GM19397 (cell line): ENCODE data around the gene PARP9.
"Not testable (repeated sequence)": the region's sequence is repeated elsewhere in the genome, so short reads cannot be mapped to it uniquely, and the experiment has no call there.

Source experiments
- ATAC-seq: cut with Tn5 transposase; IDR thresholded peaks from one replicate; pipeline ENCODE4 v1.9.1; 2021; ENCODE audit warnings: mild to moderate bottlenecking, moderate library complexity; ENCODE audit not compliant: unreplicated experiment

The PARP9 gene

DNA sequence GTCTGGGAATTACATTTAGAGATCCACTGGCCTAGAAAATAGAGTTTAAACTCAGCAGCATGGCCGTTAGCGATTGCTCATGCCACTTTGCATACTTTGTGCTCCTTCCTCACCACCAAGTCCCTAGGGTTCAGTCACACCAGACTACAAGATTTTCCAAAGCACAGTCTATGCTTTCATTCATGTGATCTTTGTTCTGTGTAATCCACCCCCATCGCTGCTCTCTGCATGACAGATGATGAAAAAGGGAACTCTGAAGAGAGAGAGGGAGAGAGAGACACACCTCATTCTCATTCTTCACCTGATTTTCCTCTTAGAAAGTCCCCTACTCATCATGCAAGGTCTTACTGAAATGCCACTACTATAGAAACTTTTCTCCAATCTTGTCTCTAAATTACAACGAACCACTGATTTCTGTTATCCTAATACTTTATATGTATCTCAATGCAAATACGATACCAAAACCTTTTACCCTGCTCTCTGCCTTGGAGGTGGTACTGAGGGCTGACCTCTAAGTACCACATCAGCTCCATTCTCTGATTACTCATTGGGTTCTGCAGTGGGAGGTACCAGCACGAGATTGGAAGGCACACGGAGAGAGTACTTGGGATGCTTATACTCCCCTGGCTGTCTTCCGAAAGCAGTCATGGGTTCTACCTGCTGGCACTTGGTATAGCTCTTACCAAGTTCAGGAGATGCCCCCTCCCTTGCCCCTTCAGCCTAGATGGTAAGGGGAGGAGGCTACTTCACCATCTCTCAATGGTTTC, 12.3 kb upstream of the PARP9 start:
- peak; percentile 85 for ATAC-seq

DNA sequence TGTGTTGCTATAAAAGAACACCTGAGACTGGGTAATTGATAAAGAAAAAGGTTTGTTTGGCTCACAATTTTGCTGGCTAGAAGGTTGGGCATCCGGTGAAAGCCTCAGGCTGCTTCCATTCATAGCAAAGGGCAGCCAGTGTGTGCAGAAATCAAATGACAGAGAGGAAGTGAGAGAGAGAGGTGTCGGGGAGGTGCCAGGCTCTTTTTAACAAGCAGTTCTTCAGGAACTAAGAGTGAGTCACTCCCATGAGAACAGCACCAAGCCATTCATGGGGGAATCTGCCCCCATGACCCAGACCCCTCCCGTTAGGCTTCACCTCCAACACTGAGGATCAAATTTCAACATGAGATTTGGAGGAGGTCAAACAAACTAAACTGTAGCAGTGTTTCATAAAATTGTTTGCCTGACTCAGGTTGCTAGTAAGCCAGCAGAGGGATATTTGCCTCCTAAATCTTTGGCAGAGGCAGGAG, 8.9 kb upstream of the PARP9 start:
- ATAC-seq, result no peak

DNA sequence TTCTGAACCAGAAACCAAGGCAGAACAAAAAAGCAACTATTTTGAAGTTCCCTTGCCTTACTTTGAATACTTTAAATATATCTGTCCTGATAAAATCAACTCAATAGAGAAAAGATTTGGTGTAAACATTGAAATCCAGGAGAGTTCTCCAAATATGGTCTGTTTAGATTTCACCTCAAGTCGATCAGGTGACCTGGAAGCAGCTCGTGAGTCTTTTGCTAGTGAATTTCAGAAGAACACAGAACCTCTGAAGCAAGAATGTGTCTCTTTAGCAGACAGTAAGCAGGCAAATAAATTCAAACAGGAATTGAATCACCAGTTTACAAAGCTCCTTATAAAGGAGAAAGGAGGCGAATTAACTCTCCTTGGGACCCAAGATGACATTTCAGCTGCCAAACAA, 4.7 kb upstream of the PARP9 start:
- ATAC-seq, result no peak

DNA sequence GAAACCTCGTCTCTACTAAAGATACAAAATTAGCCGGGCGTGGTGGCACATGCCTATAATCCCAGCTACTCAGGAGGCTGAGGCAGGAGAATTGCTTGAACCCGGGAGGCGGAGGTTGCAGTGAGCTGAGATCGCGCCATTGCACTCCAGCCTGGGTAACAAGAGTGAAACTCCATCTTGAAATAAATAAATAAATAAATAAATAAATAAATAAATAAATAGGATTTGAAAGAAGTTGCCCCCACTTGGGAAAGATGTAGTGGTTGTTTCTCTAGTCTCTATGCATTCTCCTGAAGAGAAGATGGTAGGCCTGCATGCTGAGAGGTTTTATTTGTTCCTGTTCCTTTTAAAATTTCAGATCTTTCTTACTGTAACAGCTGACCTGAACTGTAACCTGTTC, 4.0 kb upstream of the PARP9 start:
- not testable (repeated sequence) for ATAC-seq

DNA sequence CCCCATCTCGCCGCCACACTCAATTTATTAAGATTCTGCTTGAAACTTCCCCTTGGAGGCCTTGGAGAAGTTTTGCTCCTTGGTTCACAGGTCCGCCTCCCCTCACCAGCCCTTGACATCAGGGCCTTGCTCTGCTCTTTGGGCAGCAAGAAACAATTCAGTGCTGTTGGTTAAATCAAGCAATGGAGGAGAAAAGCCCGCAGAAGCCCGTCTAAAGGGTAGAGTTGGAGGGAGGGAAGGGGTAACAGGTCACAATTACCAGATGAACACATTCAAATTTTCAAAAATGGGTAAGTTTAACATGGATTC, 429 bp downstream of the PARP9 start:
- ATAC-seq, result peak; percentile 20

DNA sequence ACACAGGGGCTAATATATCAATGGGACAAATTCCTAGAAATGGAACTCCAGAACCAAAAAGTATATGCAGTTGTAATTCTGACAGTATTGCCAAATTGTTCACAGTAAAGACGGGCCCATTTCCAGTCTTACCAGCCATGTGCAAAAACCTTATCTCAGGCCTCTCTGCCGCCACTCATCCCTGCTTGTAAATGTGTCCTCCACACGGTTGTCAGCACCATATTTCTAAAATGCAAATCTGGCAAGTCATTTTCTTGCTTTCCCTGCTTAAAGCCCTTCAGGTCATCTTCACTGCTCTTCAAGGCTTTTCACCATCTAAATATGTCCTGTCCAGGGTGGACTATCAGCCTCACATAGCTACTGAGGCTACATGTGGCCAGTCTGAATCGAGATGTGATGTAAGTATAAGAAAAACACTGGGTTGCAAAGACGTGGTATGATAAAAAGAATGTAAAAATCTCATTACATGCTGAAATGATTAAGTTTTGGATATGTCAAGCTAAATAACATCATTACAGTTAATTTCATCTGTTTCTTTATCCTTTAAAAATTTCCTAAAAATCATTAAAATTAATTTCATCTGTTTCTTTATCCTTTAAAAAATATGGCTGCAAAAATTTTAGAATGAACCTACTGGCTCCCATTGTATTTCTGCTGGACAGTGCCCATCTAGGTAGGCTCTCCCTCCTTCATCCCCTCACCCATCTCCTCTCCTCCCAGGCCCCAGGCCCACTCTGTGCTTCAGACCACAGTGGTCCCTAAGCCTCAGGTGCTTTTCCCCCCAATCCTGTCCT, 980 bp downstream of the PARP9 start:
- no peak for ATAC-seq

DNA sequence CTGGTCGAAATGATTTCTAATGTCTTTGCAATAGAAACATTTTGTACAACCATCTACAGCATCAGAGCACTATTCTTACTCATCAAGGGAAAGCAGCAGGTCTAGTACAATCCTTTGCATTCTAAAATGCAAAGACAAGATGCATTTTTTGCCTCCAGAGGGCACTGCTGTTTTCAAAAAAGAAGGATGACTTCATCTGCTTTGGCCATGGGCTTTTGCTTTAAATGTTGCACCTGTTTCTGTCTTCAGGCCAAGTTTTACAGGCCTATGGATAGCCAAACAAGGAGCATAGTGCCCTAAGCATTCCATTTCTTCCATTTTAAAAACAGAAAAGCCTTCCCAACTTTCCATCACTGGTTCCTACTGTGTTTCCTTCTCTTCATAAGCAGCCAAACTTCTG, 3.4 kb downstream of the PARP9 start:
- no peak for ATAC-seq

DNA sequence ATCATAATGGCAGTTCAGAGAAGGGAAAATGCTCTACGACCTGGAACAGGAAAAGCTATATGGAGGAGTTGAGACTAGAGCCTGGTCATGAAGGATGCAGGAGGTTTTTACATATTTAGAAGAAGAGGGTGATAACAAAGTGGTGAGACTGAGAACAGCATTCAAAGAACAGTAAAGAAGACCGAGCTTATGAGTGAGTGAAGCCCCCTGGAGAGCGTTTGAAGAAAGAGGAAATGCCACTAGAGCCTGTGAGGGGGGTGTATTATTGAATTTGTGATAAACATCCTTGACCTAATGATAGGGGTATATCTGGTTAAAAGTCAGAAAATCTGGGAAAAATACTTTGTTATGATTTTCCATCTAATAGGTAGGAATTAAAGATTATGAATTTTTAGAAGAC, 4.2 kb downstream of the PARP9 start:
- ATAC-seq, result no peak

DNA sequence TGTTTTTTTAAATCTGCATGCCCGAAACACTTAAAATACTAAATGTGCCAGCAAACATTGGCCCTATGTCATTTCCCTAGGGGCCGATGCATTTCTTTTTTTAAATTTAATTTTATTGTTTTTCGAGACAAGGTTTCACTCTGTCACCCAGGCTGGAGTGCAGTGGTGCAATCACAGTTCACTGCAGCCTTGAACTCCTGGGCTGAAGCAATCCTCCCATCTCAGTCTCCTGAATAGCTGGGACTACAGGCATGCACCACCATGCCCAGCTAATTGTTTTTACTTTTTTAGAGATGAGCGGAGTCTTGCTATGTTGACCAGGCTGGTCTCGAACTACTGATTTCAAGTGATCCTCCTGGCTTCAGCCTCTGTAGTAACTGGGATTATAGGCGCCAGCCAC, 5.5 kb downstream of the PARP9 start:
- ATAC-seq, result no peak

GRCh38 chr3:122557356-122557755, 6.7 kb downstream of the PARP9 start:
- no peak for ATAC-seq

DNA sequence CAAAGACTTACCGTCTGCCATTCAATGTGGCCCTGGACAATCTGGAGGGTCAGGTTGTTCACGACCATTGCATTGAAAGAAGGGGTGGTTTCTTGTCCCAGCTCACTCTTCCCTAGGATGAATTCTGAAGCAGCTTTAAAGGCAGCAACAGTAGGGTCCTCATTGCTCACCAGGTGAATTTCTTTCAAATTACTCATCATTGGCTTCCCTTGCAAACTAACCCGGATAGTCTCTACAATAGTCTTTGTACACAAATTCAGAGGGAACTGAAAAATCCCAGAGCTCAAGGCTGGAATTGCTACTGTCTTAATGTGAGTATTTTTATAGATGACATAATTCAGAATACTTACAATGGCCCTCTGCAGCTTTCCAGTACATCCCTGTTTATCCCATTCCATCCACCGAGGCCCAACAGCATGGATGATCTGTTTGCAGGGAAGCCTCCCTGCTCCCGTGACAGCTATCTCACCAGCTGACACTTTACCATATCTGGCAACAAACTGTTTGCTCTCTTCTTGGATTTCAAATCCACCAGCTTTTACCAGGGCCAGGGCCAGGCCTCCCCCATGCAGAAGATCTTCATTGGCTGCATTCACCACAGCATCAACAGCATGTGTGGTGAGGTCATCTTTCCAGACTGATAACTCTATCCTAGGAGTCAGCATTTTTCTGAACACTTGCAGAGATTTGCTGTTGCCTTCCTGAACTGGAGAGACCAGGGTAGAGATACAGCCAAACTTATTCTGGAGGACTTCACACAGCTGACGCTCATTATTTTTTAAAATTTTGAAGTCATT, 8.6 kb downstream of the PARP9 start:
- no peak for ATAC-seq

DNA sequence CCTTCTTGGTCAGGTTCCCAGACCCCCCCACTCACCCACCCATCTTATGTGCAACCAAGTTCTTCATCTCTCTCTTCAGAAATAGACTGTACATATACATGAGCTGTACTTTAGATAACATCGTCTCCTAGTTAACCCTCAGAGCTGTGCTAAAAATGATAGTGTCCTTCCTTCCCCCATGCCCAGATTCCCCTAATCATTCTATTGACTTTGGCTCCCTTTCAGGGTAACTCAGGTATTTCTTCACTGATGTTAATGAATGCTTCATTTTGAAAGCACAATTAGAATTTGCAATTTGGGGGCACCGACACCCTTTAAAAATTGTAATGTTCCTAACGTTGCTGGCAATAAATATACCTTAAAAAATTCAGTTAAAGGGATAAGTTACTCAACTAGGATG, 10.9 kb downstream of the PARP9 start:
- ATAC-seq, result no peak

GRCh38 chr3:122548619-122549018, 15.5 kb downstream of the PARP9 start:
- no peak for ATAC-seq

GRCh38 chr3:122548076-122548475, 16.0 kb downstream of the PARP9 start:
- ATAC-seq, result no peak

- no peak for ATAC-seq
These were observed 17.9 kb downstream of the PARP9 start for GRCh38 chr3:122546151-122546550.

DNA sequence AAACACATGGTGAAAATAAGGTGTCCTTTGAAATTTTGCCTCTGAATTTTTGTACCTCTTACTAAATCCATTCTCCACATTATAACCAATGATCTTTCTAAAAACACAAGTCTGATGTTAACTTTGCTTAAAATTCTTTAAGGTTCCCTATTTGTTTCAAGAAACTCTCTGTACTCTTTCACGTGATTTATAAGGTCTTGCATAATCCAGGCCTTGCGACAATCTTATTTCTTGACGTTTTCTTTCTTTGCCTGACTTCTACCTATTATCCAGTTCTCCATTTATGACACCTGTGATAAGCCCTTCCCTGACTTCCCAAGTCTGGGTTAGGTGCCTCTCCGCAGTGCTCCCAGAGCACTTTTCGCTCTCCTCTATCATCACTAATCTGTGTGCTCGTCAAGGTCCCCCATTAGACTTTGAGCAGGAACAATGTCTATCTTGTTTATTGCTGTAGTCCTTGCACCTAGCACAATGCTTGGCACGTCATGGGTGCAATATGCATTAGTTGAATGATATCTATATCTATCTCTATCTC, 25.1 kb downstream of the PARP9 start:
- ATAC-seq, result no peak

DNA sequence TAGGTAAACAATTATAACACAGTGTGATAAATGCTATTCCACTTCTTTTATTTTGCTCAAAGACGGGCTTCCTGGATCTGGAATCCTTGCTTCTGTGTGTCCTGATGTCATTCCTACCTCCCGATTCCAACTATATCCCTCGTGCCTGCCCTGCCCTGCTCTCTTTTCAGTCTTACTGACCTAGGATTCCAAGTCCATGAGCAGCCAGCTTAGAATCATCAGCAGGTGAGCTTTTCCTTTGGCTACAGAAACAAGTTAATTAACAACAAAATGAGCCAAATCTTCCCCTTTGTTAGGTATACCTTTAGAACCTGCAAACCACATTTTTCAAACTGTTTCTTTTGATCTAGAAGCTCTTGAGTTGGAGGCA, 27.5 kb downstream of the PARP9 start:
- no peak for ATAC-seq

DNA sequence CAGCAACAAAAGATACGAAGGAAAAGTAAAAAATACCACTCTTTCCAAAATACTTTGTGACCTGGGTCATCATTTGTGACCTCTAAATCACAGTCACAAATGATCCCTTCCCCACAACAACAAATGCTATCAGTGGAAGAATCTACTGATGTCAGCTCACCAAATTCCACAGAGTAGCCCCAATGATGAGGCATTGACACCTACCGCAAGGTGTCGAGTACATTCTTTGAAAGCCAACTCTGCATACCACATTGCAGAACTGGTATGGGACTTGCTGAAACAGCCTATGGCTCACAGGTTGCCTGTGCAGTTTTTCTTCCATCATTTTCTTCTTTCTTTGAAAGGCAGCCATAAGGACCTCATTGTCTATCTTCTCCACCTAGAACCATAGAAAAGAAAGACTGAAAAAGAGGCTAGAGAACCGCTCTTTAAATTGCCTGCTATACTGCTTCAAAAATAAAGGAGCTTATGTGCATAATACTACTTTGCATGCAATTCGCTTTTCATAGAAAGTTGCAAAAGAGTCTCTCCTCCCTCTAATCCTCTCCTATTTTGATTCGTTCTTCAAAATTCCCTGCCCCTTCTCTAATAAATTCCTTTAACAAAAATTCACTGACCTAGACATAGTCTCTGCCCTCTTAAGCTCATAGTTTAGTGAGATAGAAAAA, 28.0 kb downstream of the PARP9 start:
- ATAC-seq, result no peak

DNA sequence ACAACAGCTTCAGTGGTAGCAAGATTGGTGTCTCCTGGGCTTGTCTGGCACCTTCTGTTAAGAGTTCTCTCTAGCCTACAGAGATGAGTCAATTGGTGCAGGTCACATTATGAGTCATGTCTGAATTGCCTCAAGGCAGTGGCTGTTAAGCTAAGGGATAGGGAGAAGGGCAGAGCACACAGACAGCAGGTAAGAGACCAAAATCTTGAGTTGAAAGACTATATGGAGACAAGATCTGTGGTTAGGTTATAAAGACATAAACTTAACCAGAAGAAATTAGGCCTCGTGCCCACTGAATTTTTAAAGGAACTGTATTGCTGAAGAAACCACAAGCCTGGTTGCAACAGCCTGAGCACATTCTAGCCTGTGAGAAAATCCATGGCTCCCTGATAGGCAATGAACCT, 30.2 kb downstream of the PARP9 start:
- peak; percentile 97 for ATAC-seq

- no peak for ATAC-seq
These were observed 30.6 kb downstream of the PARP9 start for GRCh38 chr3:122533480-122533879.

GRCh38 chr3:122530164-122530563, 33.9 kb downstream of the PARP9 start:
- no peak for ATAC-seq
